ENCODE results near the gene POLR3H. TPM values are rescaled to one million over a fixed set of nuclear protein-coding genes. Genes with fewer than 3 reads are reported as not detected.

Gene POLR3H
- total and polyA plus RNA-seq, 2 of the 4 experiments (the other 2 are of a cell fraction) = 37.8 to 67.8 TPM

- no peak overlapping the region for H3K4me2 ChIP-seq (ENCODE audit: low read depth, low read length)
- no peak overlapping the region for H2BK15ac ChIP-seq (ENCODE audit: low read depth, low read length)
- H3K4me3 ChIP-seq (ENCODE audit: insufficient read depth, low read depth, low read length) = no peak overlapping the region
- H2AFZ ChIP-seq (replicated peaks; ENCODE audit: low read length, poor library complexity) = no peak overlapping the region
- no peak overlapping the region for H3K56ac ChIP-seq (ENCODE audit: extremely low read depth, insufficient read depth, low read length)
- ATAC-seq (ENCODE audit: low read depth) (no peak), DNase-seq (no peak)
- no peaks in the 10 kb centered on the region for H3K9me3 ChIP-seq (ENCODE audit: control insufficient read depth, insufficient read depth, low read length)
- H3K9me1 ChIP-seq (ENCODE audit: insufficient read depth, low read length) = peaks cover 15% of the 10 kb centered on the region; the same call in 1 of the 2 replicates
- no peak overlapping the region for H4K5ac ChIP-seq (ENCODE audit: low read depth, low read length)
- H3K4me1 ChIP-seq (ENCODE audit: control insufficient read depth, insufficient read depth, low read length) = peaks cover 25% of the 10 kb centered on the region
- no CpG with 5 or more reads among the region's 3 CpGs for WGBS, 2 experiments (ENCODE audit: extremely low coverage in 2 of 2, insufficient read length in 1 of 2)
- in situ Hi-C loops (cut with MboI; ENCODE audit: low sequenced_read_pairs) = loop anchor here (25.0 kb wide), 1 partner anchor 584 kb away; no protein-coding TSS in a partner anchor
- H2BK5ac ChIP-seq (ENCODE audit: low read depth, low read length, poor library complexity, severe bottlenecking) = no peak overlapping the region
- H4K91ac ChIP-seq (ENCODE audit: insufficient read depth, low read depth, low read length) = no peak overlapping the region
- H2BK120ac ChIP-seq (ENCODE audit: low read depth, low read length) = no peak overlapping the region
- no TSS peak for BruUV-seq (replicated peaks)
- ChIA-PET POLR2A (ENCODE audit: unreplicated experiment) (no interaction called here), CTCF (interaction anchor here (0.6 kb wide), 1 partner anchor 154 kb away, joined by 4 read pairs; no protein-coding TSS in a partner anchor)
- no peak overlapping the region; the same call in 1 of the 2 replicates for H3K23ac ChIP-seq (ENCODE audit: low read depth, low read length)
- H4K8ac ChIP-seq (ENCODE audit: low read depth in 2 of 2, low read length in 2 of 2) = no peak overlapping the region
- no peak overlapping the region for H2AK5ac ChIP-seq (ENCODE audit: low read depth, low read length)
- H3K4ac ChIP-seq (ENCODE audit: low read depth, low read length) = no peak overlapping the region
- H3K27ac ChIP-seq (ENCODE audit: insufficient read depth, low read length) = no peak overlapping the region
- no peak overlapping the region for H2BK20ac ChIP-seq (ENCODE audit: low read depth, low read length)
- peaks cover 20% of the 10 kb centered on the region for H4K20me1 ChIP-seq (ENCODE audit: insufficient read depth, low read length)
- H3K14ac ChIP-seq (replicated peaks; ENCODE audit: low read depth, low read length) = no peak overlapping the region
- no peak for TF ChIP-seq ELK1 (IDR thresholded peaks at IDR 0.05; ENCODE audit: borderline replicate concordance, low read depth, low read length)
- TF ChIP-seq BHLHE40 (IDR thresholded peaks at IDR 0.05; ENCODE audit: low read depth, low read length) = no peak
- no peak for TF ChIP-seq NFE2L2 (IDR thresholded peaks at IDR 0.05; ENCODE audit: low read depth, low read length)
- TF ChIP-seq MXI1 (IDR thresholded peaks at IDR 0.05; ENCODE audit: borderline replicate concordance, low read depth, low read length) = no peak
- TF ChIP-seq CTCF (conservative IDR thresholded peaks at IDR 0.05; ENCODE audit: low read depth, low read length) = no peak
- TF ChIP-seq RAD21 (IDR thresholded peaks at IDR 0.05; ENCODE audit: low read length) = no peak
- no peak for TF ChIP-seq RCOR1 (IDR thresholded peaks at IDR 0.05; ENCODE audit: insufficient replicate concordance, low read length)
- no peak overlapping the region for H3K18ac ChIP-seq (ENCODE audit: low read depth, low read length)
- intact Hi-C loops (cut with micrococcal nuclease) = no loop called here
- H3K79me1 ChIP-seq (ENCODE audit: low read depth in 1 of 2, low read length in 2 of 2) = peaks cover 6 to 40% of the 10 kb centered on the region in 2 experiments; a peak in 3 of 4 replicates
- dilution Hi-C loops (cut with HindIII; ENCODE audit: low sequenced_read_pairs, unreplicated experiment) = no loop called here
- peaks cover 32% of the 10 kb centered on the region for H3K36me3 ChIP-seq (ENCODE audit: control insufficient read depth, insufficient read depth, low read length)
- no peak overlapping the region for H2AK9ac ChIP-seq (replicated peaks; ENCODE audit: low read depth, low read length, poor library complexity)
- no peak overlapping the region for H3K9ac ChIP-seq (ENCODE audit: low read depth, low read length)
- no peaks in the 10 kb centered on the region for H3K27me3 ChIP-seq (ENCODE audit: control insufficient read depth, insufficient read depth, low read length)
Measured at GRCh38 chr22:41521126-41521525, 23.1 kb downstream of the POLR3H start.
